Fibroblast of pulmonary artery (primary cell): ENCODE measurements around the gene TMEM61.

Source experiments
- DNase-seq: peaks from one replicate; pipeline ENCODE4 v3.0.0-alpha.2; 2010; ENCODE audit warnings: low read depth
- H3K4me3 ChIP-seq: replicated peaks from 2 replicates; pipeline ENCODE4 v1.5.1; 2011; ENCODE audit warnings: low read depth, mild to moderate bottlenecking, control low read depth, low read length, moderate library complexity
- CTCF ChIP-seq: IDR thresholded peaks from 2 replicates; pipeline ENCODE4 v1.5.1; 2011; ENCODE audit warnings: mild to moderate bottlenecking, control low read depth, low read length, inconsistent platforms; ENCODE audit errors: missing control alignments

TMEM61 gene

GRCh38 chr1:55041613-55042012, 61.2 kb downstream of the TMEM61 start:
- no peak for TF ChIP-seq CTCF
- DNase-seq = no peak
- H3K4me3 ChIP-seq = no peak overlapping the region
